Urothelium cell line (cell line): ENCODE data around the gene TTC27.
A peak's percentile ranks its signal among the peaks of the same experiment; 100 is the strongest.
"Not testable (repeated sequence)": the region's sequence is repeated elsewhere in the genome, so short reads cannot be mapped to it uniquely, and the experiment has no call there.

Experiments
- DNase-seq: peaks from one replicate; pipeline ENCODE4 v3.0.0; 2011; ENCODE audit warnings: low spot score, mixed read lengths
- FAIRE-seq: peaks from 2 replicates; lab custom pipeline; 2011; peaks lifted over from hg19 to GRCh38; lab: Jason Lieb, UNC

The TTC27 gene

GRCh38 chr2:32843699-32844098 is 215.8 kb downstream of the TTC27 start:
- no peak for FAIRE-seq
- no peak for DNase-seq

GRCh38 chr2:32844253-32844652 is 216.4 kb downstream of the TTC27 start:
- FAIRE-seq: no peak

GRCh38 chr2:32846274-32846673 is 218.4 kb downstream of the TTC27 start:
- not testable (repeated sequence) for DNase-seq
- FAIRE-seq: peak; percentile 13

More at GRCh38 chr2:32844253-32844652, 216.4 kb downstream of the TTC27 start:
- no peak for DNase-seq

- DNase-seq (no peak), FAIRE-seq (no peak)
These were observed 219.9 kb downstream of the TTC27 start for GRCh38 chr2:32847734-32848133.

- peak; percentile 44 for FAIRE-seq
These were observed 221.8 kb downstream of the TTC27 start for GRCh38 chr2:32849456-32850194.

GRCh38 chr2:32851777-32852439 is 224.1 kb downstream of the TTC27 start:
- FAIRE-seq: no peak
- DNase-seq: no peak

More at GRCh38 chr2:32849456-32850194, 221.8 kb downstream of the TTC27 start:
- no peak for DNase-seq

GRCh38 chr2:32852856-32853255 is 225.0 kb downstream of the TTC27 start:
- DNase-seq (no peak), FAIRE-seq (no peak)

- no peak for FAIRE-seq
- no peak for DNase-seq
These were observed 229.0 kb downstream of the TTC27 start for GRCh38 chr2:32856891-32857290.

GRCh38 chr2:32858713-32859112 is 230.9 kb downstream of the TTC27 start:
- DNase-seq (no peak), FAIRE-seq (no peak)

- FAIRE-seq (no peak), DNase-seq (no peak)
These were observed 232.5 kb downstream of the TTC27 start for GRCh38 chr2:32860385-32860784.

GRCh38 chr2:32862269-32863055 is 234.6 kb downstream of the TTC27 start:
- no peak for DNase-seq
- FAIRE-seq: no peak

GRCh38 chr2:32863326-32863725 is 235.5 kb downstream of the TTC27 start:
- DNase-seq (no peak), FAIRE-seq (no peak)

GRCh38 chr2:32863803-32864202 is 236.0 kb downstream of the TTC27 start:
- FAIRE-seq: no peak
- no peak for DNase-seq

GRCh38 chr2:32864334-32865111 is 236.7 kb downstream of the TTC27 start:
- DNase-seq (no peak), FAIRE-seq (no peak)

GRCh38 chr2:32865399-32866068 is 237.7 kb downstream of the TTC27 start:
- FAIRE-seq: no peak
- DNase-seq: peak; percentile 47

- FAIRE-seq, DNase-seq: not testable (repeated sequence)
These were observed 238.6 kb downstream of the TTC27 start for GRCh38 chr2:32866462-32866861.
